GM21786 (cell line): ENCODE measurements around the gene CARD19.

Experiments used
- ATAC-seq: cut with Tn5 transposase; IDR thresholded peaks from one replicate; pipeline ENCODE4 v1.9.1; 2021; ENCODE audit not compliant: unreplicated experiment

Gene CARD19

DNA sequence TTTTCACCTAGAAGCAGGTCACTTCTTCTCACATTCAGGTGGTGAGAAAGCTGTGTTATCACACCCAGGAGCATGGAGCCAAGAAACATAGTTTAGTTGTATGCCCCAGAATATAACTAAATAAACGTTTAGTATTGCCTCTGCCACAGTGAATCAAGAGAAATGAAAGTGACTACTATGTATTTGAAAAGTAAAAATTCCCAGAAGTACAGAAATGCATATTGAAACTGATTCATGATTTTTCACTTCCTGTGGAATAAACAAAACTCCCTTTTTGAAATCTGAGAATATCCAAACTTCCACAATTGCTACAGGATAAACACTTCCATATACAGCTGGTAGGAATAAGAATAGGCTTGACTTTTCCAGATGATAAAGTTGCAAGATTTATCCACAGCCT, 53.3 kb downstream of the CARD19 start:
- ATAC-seq = no peak

- no peak for ATAC-seq
Measured at GRCh38 chr9:93151097-93151784, 55.2 kb downstream of the CARD19 start.

DNA sequence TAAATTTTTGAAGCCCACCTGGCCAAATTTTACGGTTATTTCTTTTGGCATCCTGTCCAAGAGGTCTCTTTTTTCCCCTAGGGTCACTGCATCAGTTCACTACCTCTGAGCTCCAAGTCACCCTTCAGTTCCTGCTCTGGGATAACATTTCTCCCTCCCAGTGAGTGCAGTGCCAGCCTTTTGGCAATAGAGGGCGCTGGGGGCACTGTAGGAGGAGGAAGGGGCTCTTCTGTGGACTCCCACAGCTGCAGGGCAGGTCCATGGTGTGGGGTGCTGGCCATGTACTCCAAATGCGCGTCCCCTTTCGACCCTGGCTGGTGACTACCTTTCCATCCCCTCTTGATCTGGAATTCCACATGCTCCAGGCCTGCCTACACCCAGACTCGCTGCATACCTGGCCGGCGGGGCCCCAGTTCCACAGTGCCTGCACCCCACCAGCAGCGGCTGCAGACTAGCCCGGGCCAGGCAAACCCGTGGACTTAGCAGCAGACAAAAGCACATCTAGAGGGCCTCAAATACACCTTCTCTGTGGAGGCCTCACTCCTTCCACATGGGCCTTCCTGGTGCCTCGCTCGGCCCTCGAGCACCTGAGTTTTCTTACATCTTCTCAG, 58.4 kb downstream of the CARD19 start:
- ATAC-seq = no peak

- no peak for ATAC-seq
Measured at GRCh38 chr9:93155716-93156474, 59.9 kb downstream of the CARD19 start.

GRCh38 chr9:93156475-93157008, 60.5 kb downstream of the CARD19 start:
- ATAC-seq = no peak

DNA sequence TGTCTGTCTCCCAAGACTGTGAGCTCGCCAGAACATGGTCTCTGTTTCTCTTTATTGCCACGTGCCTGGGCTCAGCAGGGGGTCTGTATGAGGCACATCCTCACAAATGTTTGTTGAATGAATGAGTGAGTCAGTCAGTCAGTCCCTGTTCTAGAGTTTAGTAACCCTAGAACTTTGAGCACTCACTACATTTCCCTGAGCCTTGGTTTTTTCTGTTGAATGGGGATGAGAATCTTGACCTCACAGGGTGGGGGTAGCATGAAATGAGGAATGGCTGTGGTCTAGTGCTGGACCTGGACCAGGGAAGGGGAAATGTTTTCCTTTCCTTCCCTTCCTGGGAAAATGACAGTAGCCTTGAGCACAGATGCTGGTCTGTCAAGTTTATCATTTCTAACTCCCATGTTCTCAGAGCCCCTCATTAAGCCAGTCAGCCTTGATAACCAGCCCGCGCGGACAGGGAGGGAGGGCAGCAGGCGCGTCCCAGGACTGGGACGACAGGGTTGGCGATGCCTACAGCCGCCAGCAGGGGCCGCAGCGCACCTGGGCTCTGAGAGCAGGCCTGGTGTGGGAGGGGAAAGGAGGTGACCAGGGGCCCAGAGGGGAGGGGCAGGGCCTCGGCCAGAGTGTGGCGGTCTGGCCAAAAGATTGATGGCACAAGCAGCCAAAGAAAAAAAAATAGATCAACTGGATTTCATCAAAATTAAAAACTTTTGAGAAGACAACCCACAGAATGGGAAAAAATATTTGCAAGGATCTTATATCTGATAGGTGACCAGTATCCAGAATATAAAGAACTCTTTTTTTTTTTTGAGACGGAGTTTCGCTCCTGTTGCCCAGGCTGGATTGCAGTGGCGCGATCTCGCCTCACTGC, 63.8 kb downstream of the CARD19 start:
- peak; percentile 84 for ATAC-seq

DNA sequence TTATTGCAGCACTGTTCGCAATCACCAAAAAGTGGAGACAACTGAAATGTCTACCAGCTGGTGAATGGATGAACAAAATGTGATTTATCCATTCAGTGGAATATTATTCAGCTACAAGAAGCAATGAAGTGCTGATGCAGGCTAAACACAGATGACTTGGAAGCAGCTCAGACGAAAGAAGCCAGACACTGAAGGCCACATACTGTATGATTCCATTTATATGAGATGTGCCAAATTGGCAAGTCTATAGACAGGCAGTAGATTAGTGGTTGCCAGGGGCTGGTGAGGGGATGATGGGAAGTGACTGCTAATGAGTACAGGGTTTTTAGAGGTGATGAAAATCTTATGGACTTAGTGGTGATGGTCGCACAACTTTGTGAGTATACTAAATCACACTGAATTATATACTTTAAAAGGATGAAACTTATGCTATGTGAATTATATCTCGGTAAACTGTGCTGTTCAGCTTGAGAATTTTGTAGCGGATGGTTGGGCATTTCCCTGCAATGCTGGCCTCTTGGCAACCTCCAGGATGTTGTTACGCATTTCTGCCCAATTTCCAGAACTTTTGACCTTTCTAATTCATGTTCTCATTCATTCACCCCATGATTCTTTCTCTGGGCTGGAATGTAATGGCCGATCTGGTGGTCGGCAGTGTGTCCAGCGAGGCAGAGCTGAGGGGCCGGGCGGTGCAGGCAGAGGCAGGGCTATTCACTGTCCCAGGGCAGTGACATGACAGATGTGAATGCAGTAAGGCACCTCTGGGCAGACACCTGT, 66.0 kb downstream of the CARD19 start:
- ATAC-seq = no peak
